ENCODE measurements around the gene SSTR4. TPM values are rescaled to one million over a fixed set of nuclear protein-coding genes. Genes with fewer than 3 reads are reported as not detected.

Gene SSTR4
- total RNA-seq, 1 experiment from 2014 or later: not detected

GRCh38 chr20:23037017-23037481, 1.9 kb downstream of the SSTR4 start:
- TF ChIP-seq ATF3 (IDR thresholded peaks at IDR 0.05) (no peak), CEBPB (IDR thresholded peaks at IDR 0.05; ENCODE audit: low read depth) (no peak), EZH2 (IDR thresholded peaks at IDR 0.05) (no peak), MAX (IDR thresholded peaks at IDR 0.05) (no peak), JUND (IDR thresholded peaks at IDR 0.05) (no peak), EZH2phosphoT487 (IDR thresholded peaks at IDR 0.05; ENCODE audit: borderline replicate concordance) (no peak), SIN3A (IDR thresholded peaks at IDR 0.05; ENCODE audit: low read depth) (no peak), SRF (IDR thresholded peaks at IDR 0.05; ENCODE audit: low read depth) (no peak), ZNF274 (IDR thresholded peaks at IDR 0.05; ENCODE audit: low read depth, low read length) (no peak), REST (IDR thresholded peaks at IDR 0.05; ENCODE audit: low read depth) (no peak), CBX3 (IDR thresholded peaks at IDR 0.05; ENCODE audit: low read depth) (no peak), ZBTB33 (IDR thresholded peaks at IDR 0.05; ENCODE audit: extremely low read depth, insufficient replicate concordance, low read length) (no peak), POLR2AphosphoS5 (IDR thresholded peaks at IDR 0.05; ENCODE audit: low read depth, low read length) (no peak), ZFX (IDR thresholded peaks at IDR 0.05) (no peak), SP1 (IDR thresholded peaks at IDR 0.05; ENCODE audit: low read depth) (no peak), YY1 (IDR thresholded peaks at IDR 0.05; ENCODE audit: extremely low read depth, insufficient replicate concordance, low read depth, low read length) (no peak), ELF1 (IDR thresholded peaks at IDR 0.05; ENCODE audit: borderline replicate concordance, low read depth) (no peak), POLR2A (IDR thresholded peaks at IDR 0.05; ENCODE audit: borderline replicate concordance, extremely low read depth, insufficient read depth, insufficient read length) (no peak), TCF7L2 (IDR thresholded peaks at IDR 0.05; ENCODE audit: borderline replicate concordance, extremely low read depth, insufficient read depth, insufficient read length) (no peak)
- TF ChIP-seq, protein P1, sequence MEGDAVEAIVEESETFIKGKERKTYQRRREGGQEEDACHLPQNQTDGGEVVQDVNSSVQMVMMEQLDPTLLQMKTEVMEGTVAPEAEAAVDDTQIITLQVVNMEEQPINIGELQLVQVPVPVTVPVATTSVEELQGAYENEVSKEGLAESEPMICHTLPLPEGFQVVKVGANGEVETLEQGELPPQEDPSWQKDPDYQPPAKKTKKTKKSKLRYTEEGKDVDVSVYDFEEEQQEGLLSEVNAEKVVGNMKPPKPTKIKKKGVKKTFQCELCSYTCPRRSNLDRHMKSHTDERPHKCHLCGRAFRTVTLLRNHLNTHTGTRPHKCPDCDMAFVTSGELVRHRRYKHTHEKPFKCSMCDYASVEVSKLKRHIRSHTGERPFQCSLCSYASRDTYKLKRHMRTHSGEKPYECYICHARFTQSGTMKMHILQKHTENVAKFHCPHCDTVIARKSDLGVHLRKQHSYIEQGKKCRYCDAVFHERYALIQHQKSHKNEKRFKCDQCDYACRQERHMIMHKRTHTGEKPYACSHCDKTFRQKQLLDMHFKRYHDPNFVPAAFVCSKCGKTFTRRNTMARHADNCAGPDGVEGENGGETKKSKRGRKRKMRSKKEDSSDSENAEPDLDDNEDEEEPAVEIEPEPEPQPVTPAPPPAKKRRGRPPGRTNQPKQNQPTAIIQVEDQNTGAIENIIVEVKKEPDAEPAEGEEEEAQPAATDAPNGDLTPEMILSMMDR (IDR thresholded peaks at IDR 0.05 in 2 of 3, conservative IDR thresholded peaks at IDR 0.05 in 1 of 3; ENCODE audit: borderline replicate concordance in 1 of 3, insufficient read depth in 1 of 3, low read depth in 2 of 3, low read length in 2 of 3): no peak
- no peaks in the 10 kb centered on the region for H3K4me1 ChIP-seq (ENCODE audit: control insufficient read depth in 1 of 2, insufficient read depth in 2 of 2, low read length in 2 of 2)
- intact Hi-C loops (cut with micrococcal nuclease): no loop called here
- H3K36me3 ChIP-seq (ENCODE audit: control insufficient read depth in 1 of 2, insufficient read depth in 2 of 2, low read length in 2 of 2): no peaks in the 10 kb centered on the region
- no peak for ATAC-seq
- H3K9me3 ChIP-seq (ENCODE audit: control insufficient read depth in 1 of 2, insufficient read depth in 1 of 2, low read depth in 1 of 2, low read length in 2 of 2): no peaks in the 10 kb centered on the region
- POLR2A ChIA-PET: no interaction called here
- H4K20me1 ChIP-seq (ENCODE audit: insufficient read depth): no peaks in the 10 kb centered on the region
- no TSS peak for BruUV-seq (replicated peaks)
- H3K9me2 ChIP-seq (ENCODE audit: insufficient read depth): no peaks in the 10 kb centered on the region
- CTCF ChIA-PET: no interaction called here
- H3K27me3 ChIP-seq (ENCODE audit: insufficient read depth, low read length): peaks cover 38% of the 10 kb centered on the region; the same call in 1 of the 2 replicates
- H3K27ac ChIP-seq (ENCODE audit: low read depth, low read length): no peak overlapping the region
- no peak overlapping the region for H3K9ac ChIP-seq (ENCODE audit: low read length)
- DNase-seq (ENCODE audit: low read depth, low spot score): no peak
- no peak overlapping the region for H3K4me3 ChIP-seq (replicated peaks in 1 of 2; ENCODE audit: low read depth in 1 of 2, low read length in 2 of 2)
- no peak overlapping the region for H3K4me2 ChIP-seq (ENCODE audit: low read length)
- no peak overlapping the region for H2AFZ ChIP-seq (ENCODE audit: low read depth, low read length, poor library complexity, severe bottlenecking)
- RAD21 ChIA-PET (ENCODE audit: low non-redundant PET in 1 of 2, low total read pairs in 2 of 2, uncharacterized antibody in 2 of 2, unreplicated experiment in 2 of 2): no interaction called here
- H3K79me2 ChIP-seq (ENCODE audit: insufficient read depth, low read length): no peaks in the 10 kb centered on the region

Data from HCT116 (cell line).